Stimulated activated CD8-positive, alpha-beta memory T cell treated with anti-CD3 and anti-CD28 coated beads, Interleukin-12 subunit alpha, Interleukin-12 subunit beta, amount 100 ng/mL, for 4 hours (primary cell): ENCODE data around the gene DPP10.

Experiments
- DNase-seq: peaks from one replicate; pipeline ENCODE4 v3.0.0-alpha.2; 2020; ENCODE audit warnings: low read depth

DPP10 gene

GRCh38 chr2:115285416-115285815, 843.0 kb downstream of the DPP10 start:
- DNase-seq = no peak

GRCh38 chr2:115290478-115290877, 848.0 kb downstream of the DPP10 start:
- no peak for DNase-seq

GRCh38 chr2:115292742-115293141, 850.3 kb downstream of the DPP10 start:
- no peak for DNase-seq

- no peak for DNase-seq
These were observed 852.6 kb downstream of the DPP10 start for GRCh38 chr2:115294999-115295398.

- no peak for DNase-seq
These were observed 854.6 kb downstream of the DPP10 start for GRCh38 chr2:115297056-115297455.

- DNase-seq = no peak
These were observed 856.8 kb downstream of the DPP10 start for GRCh38 chr2:115299199-115299598.

- DNase-seq = no peak
These were observed 863.3 kb downstream of the DPP10 start for GRCh38 chr2:115305712-115306111.

- no peak for DNase-seq
These were observed 871.7 kb downstream of the DPP10 start for GRCh38 chr2:115314119-115314518.

- DNase-seq = no peak
These were observed 884.6 kb downstream of the DPP10 start for GRCh38 chr2:115327061-115327460.

GRCh38 chr2:115359550-115359949, 917.1 kb downstream of the DPP10 start:
- DNase-seq = no peak

- no peak for DNase-seq
These were observed 921.7 kb downstream of the DPP10 start for GRCh38 chr2:115364093-115364492.

- no peak for DNase-seq
These were observed 927.0 kb downstream of the DPP10 start for GRCh38 chr2:115369400-115369799.

- DNase-seq = no peak
These were observed 932.5 kb downstream of the DPP10 start for GRCh38 chr2:115374981-115375380.

- no peak for DNase-seq
These were observed 942.0 kb downstream of the DPP10 start for GRCh38 chr2:115384399-115384798.

GRCh38 chr2:115386465-115386864, 944.0 kb downstream of the DPP10 start:
- DNase-seq = no peak

GRCh38 chr2:115389024-115389423, 946.6 kb downstream of the DPP10 start:
- DNase-seq = no peak

- DNase-seq = no peak
These were observed 947.6 kb downstream of the DPP10 start for GRCh38 chr2:115389898-115390565.

GRCh38 chr2:115396579-115396978, 954.1 kb downstream of the DPP10 start:
- no peak for DNase-seq

GRCh38 chr2:115400940-115401339, 958.5 kb downstream of the DPP10 start:
- no peak for DNase-seq

GRCh38 chr2:115412501-115412900, 970.1 kb downstream of the DPP10 start:
- DNase-seq = no peak

- no peak for DNase-seq
These were observed 971.4 kb downstream of the DPP10 start for GRCh38 chr2:115413791-115414190.

- no peak for DNase-seq
These were observed 972.0 kb downstream of the DPP10 start for GRCh38 chr2:115414466-115414865.

- no peak for DNase-seq
These were observed 979.7 kb downstream of the DPP10 start for GRCh38 chr2:115422004-115422634.

GRCh38 chr2:115427436-115427835, 985.0 kb downstream of the DPP10 start:
- DNase-seq = no peak
